Caco-2 (cell line): ENCODE data around the gene GABRP. TPM values are rescaled to one million over a fixed set of nuclear protein-coding genes. Genes with fewer than 3 reads are reported as not detected.

ENCODE experiments used
- BruUV-seq: library from RNA; stranded (reverse); fragments of 400-500 nt; replicated peaks from 2 replicates; lab custom pipeline; 2021; lab: Mats Ljungman, UMichigan
- CTCF ChIA-PET: fragments of 300-600 bp; sonication (Branson Sonifier 250); formaldehyde crosslinking; loops from one replicate; lab custom pipeline; 2022; ENCODE audit warnings: antibody characterized with exemption; lab: Charles Lee
- POLR2A ChIA-PET: fragments of 300-600 bp; sonication (Branson Sonifier 250); formaldehyde crosslinking; loops from one replicate; lab custom pipeline; 2022; ENCODE audit warnings: antibody characterized with exemption; lab: Charles Lee
- DNase-seq, 2 experiments: peaks; one replicate each; pipeline versions ENCODE4 v3.0.0 to v3.0.0-alpha.2; 2020 to 2022
- H3K27me3 ChIP-seq: replicated peaks from 2 replicates; pipeline ENCODE4 v1.6.0; 2011; ENCODE audit warnings: low read length; ENCODE audit not compliant: control insufficient read depth, insufficient read depth
- H3K36me3 ChIP-seq: 2 replicates; pipeline ENCODE4 v1.5.1; 2011; ENCODE audit warnings: low read length; ENCODE audit not compliant: control insufficient read depth, insufficient read depth
- H3K4me1 ChIP-seq: fragments of 250-450 bp; sonication (Bioruptor Pico); 2 replicates; pipeline ENCODE4 v1.5.1; 2020; ENCODE audit warnings: mild to moderate bottlenecking
- H3K4me3 ChIP-seq: 2 replicates; pipeline ENCODE4 v1.5.1; 2011; ENCODE audit warnings: low read depth, mild to moderate bottlenecking, control low read depth, low read length
- H3K9me3 ChIP-seq: fragments of 250-450 bp; sonication (Bioruptor Pico); 2 replicates; pipeline ENCODE4 v1.5.1; 2020; ENCODE audit warnings: mild to moderate bottlenecking, moderate library complexity
- H3K27ac Mint-ChIP-seq: one replicate; pipeline ENCODE4 v1.8.0; 2022; ENCODE audit warnings: mixed read lengths; ENCODE audit not compliant: unreplicated experiment
- H3K27me3 Mint-ChIP-seq: one replicate; pipeline ENCODE4 v1.8.0; 2022; ENCODE audit warnings: mixed read lengths; ENCODE audit not compliant: insufficient read depth, unreplicated experiment
- H3K36me3 Mint-ChIP-seq: one replicate; pipeline ENCODE4 v1.8.0; 2022; ENCODE audit warnings: mild to moderate bottlenecking, mixed read lengths; ENCODE audit not compliant: insufficient read depth, unreplicated experiment
- H3K4me1 Mint-ChIP-seq: one replicate; pipeline ENCODE4 v1.8.0; 2022; ENCODE audit warnings: low read depth, mixed read lengths; ENCODE audit not compliant: unreplicated experiment
- H3K4me3 Mint-ChIP-seq: one replicate; pipeline ENCODE4 v1.8.0; 2022; ENCODE audit warnings: mild to moderate bottlenecking, moderate library complexity, mixed read lengths; ENCODE audit not compliant: unreplicated experiment
- H3K9me3 Mint-ChIP-seq: one replicate; pipeline ENCODE4 v1.8.0; 2022; ENCODE audit warnings: mixed read lengths; ENCODE audit not compliant: unreplicated experiment
- intact Hi-C: fragments of 100-400 bp; cut with micrococcal nuclease; formaldehyde crosslinking; loops from one replicate; pipeline ENCODE4 v1.10.0; 2022; ENCODE audit not compliant: unreplicated experiment
- total RNA-seq: library from RNA; stranded (reverse); gene quantifications from 2 replicates; pipeline ENCODE4 v1.2.3, GENCODE V29; 2022
- TF ChIP-seq, protein P1 (sequence below), 2 experiments: fragments of 200-600 bp in 1 of 2; IDR thresholded peaks; 1 replicate in 1 of 2; 2 replicates in 1 of 2; pipeline versions ENCODE4 v1.5.1 to v1.8.0; 2011 to 2022; ENCODE audit warnings: antibody characterized with exemption in 1 of 2, control low read depth in 1 of 2, inconsistent platforms in 1 of 2, low read depth in 1 of 2, low read length in 1 of 2, mild to moderate bottlenecking in 1 of 2, moderate library complexity in 1 of 2; ENCODE audit not compliant: insufficient read depth in 1 of 2, severe bottlenecking in 1 of 2, unreplicated experiment in 1 of 2

Gene GABRP
- total RNA-seq, 1 experiment from 2014 or later: 4.8 TPM

DNA sequence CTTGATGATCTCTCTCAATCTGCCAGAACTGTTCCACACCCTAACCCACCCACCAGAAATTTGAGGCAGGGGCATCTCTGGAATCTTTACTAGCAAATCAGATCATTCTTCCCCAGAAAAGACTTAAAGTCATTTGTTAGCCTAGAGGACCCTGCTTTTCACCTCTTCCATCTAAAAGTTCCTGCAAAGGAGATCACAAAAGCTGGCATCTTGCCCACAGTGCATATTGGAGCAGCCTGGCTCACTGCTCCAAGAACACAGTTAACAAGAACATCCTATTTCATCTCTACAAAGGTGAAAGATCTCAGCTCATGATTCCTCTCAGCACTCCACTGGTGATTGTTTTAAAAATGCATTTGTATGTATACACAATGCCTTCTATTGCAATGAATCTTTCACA lies 36.3 kb downstream of the GABRP start:
- no TSS peak for BruUV-seq
- intact Hi-C loops: no loop called here
- ChIA-PET POLR2A (no interaction called here), CTCF (no interaction called here)
- Histone ChIP-seq H3K36me3 (no peaks in the 10 kb centered on the region), H3K27me3 (no peaks in the 10 kb centered on the region), H3K4me1 (no peaks in the 10 kb centered on the region), H3K4me3 (no peak overlapping the region), H3K9me3 (no peaks in the 10 kb centered on the region; the same call in 1 of the 2 replicates)
- no peaks in the 10 kb centered on the region for H3K36me3 Mint-ChIP-seq
- no peaks in the 10 kb centered on the region for H3K9me3 Mint-ChIP-seq
- no peaks in the 10 kb centered on the region for H3K27me3 Mint-ChIP-seq
- H3K27ac Mint-ChIP-seq: no peak overlapping the region
- H3K4me3 Mint-ChIP-seq: no peak overlapping the region
- TF ChIP-seq, protein P1, sequence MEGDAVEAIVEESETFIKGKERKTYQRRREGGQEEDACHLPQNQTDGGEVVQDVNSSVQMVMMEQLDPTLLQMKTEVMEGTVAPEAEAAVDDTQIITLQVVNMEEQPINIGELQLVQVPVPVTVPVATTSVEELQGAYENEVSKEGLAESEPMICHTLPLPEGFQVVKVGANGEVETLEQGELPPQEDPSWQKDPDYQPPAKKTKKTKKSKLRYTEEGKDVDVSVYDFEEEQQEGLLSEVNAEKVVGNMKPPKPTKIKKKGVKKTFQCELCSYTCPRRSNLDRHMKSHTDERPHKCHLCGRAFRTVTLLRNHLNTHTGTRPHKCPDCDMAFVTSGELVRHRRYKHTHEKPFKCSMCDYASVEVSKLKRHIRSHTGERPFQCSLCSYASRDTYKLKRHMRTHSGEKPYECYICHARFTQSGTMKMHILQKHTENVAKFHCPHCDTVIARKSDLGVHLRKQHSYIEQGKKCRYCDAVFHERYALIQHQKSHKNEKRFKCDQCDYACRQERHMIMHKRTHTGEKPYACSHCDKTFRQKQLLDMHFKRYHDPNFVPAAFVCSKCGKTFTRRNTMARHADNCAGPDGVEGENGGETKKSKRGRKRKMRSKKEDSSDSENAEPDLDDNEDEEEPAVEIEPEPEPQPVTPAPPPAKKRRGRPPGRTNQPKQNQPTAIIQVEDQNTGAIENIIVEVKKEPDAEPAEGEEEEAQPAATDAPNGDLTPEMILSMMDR (IDR thresholded peaks at IDR 0.05; ENCODE audit: insufficient read depth in 1 of 2, low read depth in 1 of 2, low read length in 1 of 2, severe bottlenecking in 1 of 2, unreplicated experiment in 1 of 2): no peak
- DNase-seq: no peak
- no peaks in the 10 kb centered on the region for H3K4me1 Mint-ChIP-seq

DNA sequence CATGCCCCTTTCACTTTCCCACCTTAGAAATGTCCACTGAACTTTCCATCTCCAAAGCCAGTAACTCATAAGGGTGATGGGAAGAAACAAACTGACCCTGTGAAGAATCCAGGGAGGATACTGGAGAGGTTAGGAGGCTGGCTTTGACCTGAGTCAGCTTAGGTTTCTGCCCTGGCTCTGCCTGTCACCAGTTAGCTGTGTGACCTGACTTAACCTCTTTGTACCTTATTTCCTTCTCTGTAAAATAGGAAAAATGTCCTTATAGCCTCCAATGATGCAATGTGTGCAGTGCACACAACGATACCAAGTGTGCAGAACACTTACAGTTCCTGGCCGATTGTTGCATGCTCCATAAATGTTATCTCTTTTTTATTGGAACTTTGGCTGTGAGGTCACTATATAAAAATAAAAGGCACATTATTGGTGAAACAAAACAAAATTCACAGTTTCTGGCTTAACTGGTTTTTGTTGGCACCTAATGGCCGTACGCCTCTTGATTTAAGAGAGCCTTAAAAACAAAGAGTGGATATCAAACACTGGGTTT lies 37.8 kb downstream of the GABRP start:
- no peak overlapping the region for H3K4me3 Mint-ChIP-seq
- POLR2A ChIA-PET: no interaction called here
- H3K36me3 Mint-ChIP-seq: no peaks in the 10 kb centered on the region
- Histone ChIP-seq H3K36me3 (no peaks in the 10 kb centered on the region), H3K4me1 (no peaks in the 10 kb centered on the region), H3K27me3 (no peaks in the 10 kb centered on the region), H3K4me3 (no peak overlapping the region), H3K9me3 (peaks cover 2% of the 10 kb centered on the region; the same call in 1 of the 2 replicates)
- no peak for DNase-seq
- no TSS peak for BruUV-seq
- intact Hi-C loops: no loop called here
- CTCF ChIA-PET: no interaction called here
- H3K27ac Mint-ChIP-seq: no peak overlapping the region
- TF ChIP-seq, protein P1 (IDR thresholded peaks at IDR 0.05; ENCODE audit: insufficient read depth in 1 of 2, low read depth in 1 of 2, low read length in 1 of 2, severe bottlenecking in 1 of 2, unreplicated experiment in 1 of 2): no peak
- no peaks in the 10 kb centered on the region for H3K4me1 Mint-ChIP-seq
- peaks cover 8% of the 10 kb centered on the region for H3K9me3 Mint-ChIP-seq
- no peaks in the 10 kb centered on the region for H3K27me3 Mint-ChIP-seq

DNA sequence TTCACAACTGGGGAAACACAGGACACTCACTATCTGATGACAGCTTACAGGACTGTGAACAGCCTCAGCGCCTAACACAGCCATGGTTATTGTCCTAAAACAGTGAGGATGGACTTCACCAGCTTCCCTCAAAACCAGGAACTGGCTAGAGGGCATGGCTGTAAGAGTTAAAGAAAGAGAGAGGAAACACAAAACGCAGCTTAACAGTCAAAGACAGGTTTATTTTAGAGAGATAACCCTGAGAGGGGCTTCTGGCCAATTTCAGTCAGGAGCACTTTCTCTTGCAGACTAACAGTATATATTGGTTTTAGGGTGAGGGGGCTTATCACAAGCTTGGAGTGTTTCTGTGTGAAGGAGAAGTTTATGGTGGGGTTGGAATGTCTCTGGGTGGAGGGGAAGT lies 42.6 kb downstream of the GABRP start:
- peaks cover 13% of the 10 kb centered on the region; the same call in 1 of the 2 replicates for H3K9me3 ChIP-seq
- TF ChIP-seq, protein P1 (IDR thresholded peaks at IDR 0.05; ENCODE audit: insufficient read depth in 1 of 2, low read depth in 1 of 2, low read length in 1 of 2, severe bottlenecking in 1 of 2, unreplicated experiment in 1 of 2): no peak
- peaks cover 10% of the 10 kb centered on the region for H3K9me3 Mint-ChIP-seq
- H3K4me3 ChIP-seq: no peak overlapping the region
- H3K36me3 Mint-ChIP-seq: no peaks in the 10 kb centered on the region
- no peaks in the 10 kb centered on the region for H3K36me3 ChIP-seq
- no peak overlapping the region for H3K4me3 Mint-ChIP-seq
- no peaks in the 10 kb centered on the region for H3K27me3 Mint-ChIP-seq
- H3K4me1 Mint-ChIP-seq: no peaks in the 10 kb centered on the region
- intact Hi-C loops: no loop called here
- H3K27ac Mint-ChIP-seq: no peak overlapping the region
- BruUV-seq: no TSS peak
- no peaks in the 10 kb centered on the region for H3K27me3 ChIP-seq
- no peaks in the 10 kb centered on the region for H3K4me1 ChIP-seq
- POLR2A ChIA-PET: no interaction called here
- CTCF ChIA-PET: no interaction called here
- no peak for DNase-seq
